ENCODE data around the gene ZRANB1.

GRCh38 chr10:124977648-124978375 is 35.9 kb downstream of the ZRANB1 start:
- TF ChIP-seq, protein P1, sequence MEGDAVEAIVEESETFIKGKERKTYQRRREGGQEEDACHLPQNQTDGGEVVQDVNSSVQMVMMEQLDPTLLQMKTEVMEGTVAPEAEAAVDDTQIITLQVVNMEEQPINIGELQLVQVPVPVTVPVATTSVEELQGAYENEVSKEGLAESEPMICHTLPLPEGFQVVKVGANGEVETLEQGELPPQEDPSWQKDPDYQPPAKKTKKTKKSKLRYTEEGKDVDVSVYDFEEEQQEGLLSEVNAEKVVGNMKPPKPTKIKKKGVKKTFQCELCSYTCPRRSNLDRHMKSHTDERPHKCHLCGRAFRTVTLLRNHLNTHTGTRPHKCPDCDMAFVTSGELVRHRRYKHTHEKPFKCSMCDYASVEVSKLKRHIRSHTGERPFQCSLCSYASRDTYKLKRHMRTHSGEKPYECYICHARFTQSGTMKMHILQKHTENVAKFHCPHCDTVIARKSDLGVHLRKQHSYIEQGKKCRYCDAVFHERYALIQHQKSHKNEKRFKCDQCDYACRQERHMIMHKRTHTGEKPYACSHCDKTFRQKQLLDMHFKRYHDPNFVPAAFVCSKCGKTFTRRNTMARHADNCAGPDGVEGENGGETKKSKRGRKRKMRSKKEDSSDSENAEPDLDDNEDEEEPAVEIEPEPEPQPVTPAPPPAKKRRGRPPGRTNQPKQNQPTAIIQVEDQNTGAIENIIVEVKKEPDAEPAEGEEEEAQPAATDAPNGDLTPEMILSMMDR (IDR thresholded peaks at IDR 0.05): no peak
- TF ChIP-seq POLR2A (IDR thresholded peaks at IDR 0.05): no peak

All from thyroid gland (tissue), 4 donors.